GM18861 (cell line): ENCODE data around the gene C12orf57.

Source experiments
- ATAC-seq: cut with Tn5 transposase; IDR thresholded peaks from one replicate; pipeline ENCODE4 v1.9.1; 2021; ENCODE audit not compliant: unreplicated experiment

C12orf57 gene

GRCh38 chr12:6987956-6988553 lies 44.2 kb downstream of the C12orf57 start:
- ATAC-seq = no peak
